Thymus (tissue), 11 donors: ENCODE results near the gene SSH2. TPM values are rescaled to one million over a fixed set of nuclear protein-coding genes. Genes with fewer than 3 reads are reported as not detected.

Experiments
- DNase-seq, 9 donors: peaks; one replicate each; pipeline ENCODE4 v3.0.0-alpha.2; 2013; ENCODE audit warnings: low spot score in 9 of 9, low read depth in 6 of 9, missing footprints in 1 of 9
- H3K27ac ChIP-seq, 2 donors: one replicate each; pipeline ENCODE4 v1.5.1; 2013; ENCODE audit warnings: control low read depth in 1 of 2, low read depth in 1 of 2, low read length in 1 of 2, mild to moderate bottlenecking in 1 of 2, moderate library complexity in 1 of 2
- H3K27me3 ChIP-seq, 2 donors: one replicate each; pipeline ENCODE4 v1.5.1; 2013; ENCODE audit warnings: low read length in 1 of 2; ENCODE audit not compliant: control insufficient read depth in 2 of 2, insufficient read depth in 1 of 2
- H3K36me3 ChIP-seq, 2 donors: one replicate each; pipeline ENCODE4 v1.5.1; 2013; ENCODE audit warnings: low read length in 1 of 2, mild to moderate bottlenecking in 1 of 2, moderate library complexity in 1 of 2; ENCODE audit not compliant: control insufficient read depth in 2 of 2, insufficient read depth in 2 of 2
- H3K4me1 ChIP-seq, 2 donors: one replicate each; pipeline ENCODE4 v1.5.1; 2013; ENCODE audit warnings: low read length in 2 of 2; ENCODE audit not compliant: control insufficient read depth in 2 of 2, insufficient read depth in 2 of 2
- H3K4me3 ChIP-seq, 2 donors: one replicate each; pipeline ENCODE4 v1.5.1; 2013; ENCODE audit warnings: low read length in 2 of 2, control low read depth in 1 of 2, mild to moderate bottlenecking in 1 of 2
- H3K9me3 ChIP-seq, 2 donors: one replicate each; pipeline ENCODE4 v1.5.1; 2013; ENCODE audit warnings: low read length in 1 of 2, mild to moderate bottlenecking in 1 of 2; ENCODE audit not compliant: control insufficient read depth in 2 of 2, insufficient read depth in 1 of 2
- WGBS: extraction: QIAGEN DNeasy Blood & Tissue Kit; methylation state at CpG from one replicate; pipeline ENCODE4 v1.1.7; 2013; 5-methylcytosine and 5-hydroxymethylcytosine counted together
- polyA plus RNA-seq: library from polyadenylated mRNA; stranded (reverse); fragments of 200-250 nt; gene quantifications from one replicate; pipeline ENCODE4 v1.2.3, GENCODE V29; 2013
- total RNA-seq: library from RNA; stranded (reverse); fragments of 120-200 nt; gene quantifications from one replicate; pipeline ENCODE4 v1.2.4, GENCODE V29; 2013
- donor health status: healthy.

Gene SSH2
- total and polyA plus RNA-seq, 2 donors = 25.4 to 28.5 TPM

DNA sequence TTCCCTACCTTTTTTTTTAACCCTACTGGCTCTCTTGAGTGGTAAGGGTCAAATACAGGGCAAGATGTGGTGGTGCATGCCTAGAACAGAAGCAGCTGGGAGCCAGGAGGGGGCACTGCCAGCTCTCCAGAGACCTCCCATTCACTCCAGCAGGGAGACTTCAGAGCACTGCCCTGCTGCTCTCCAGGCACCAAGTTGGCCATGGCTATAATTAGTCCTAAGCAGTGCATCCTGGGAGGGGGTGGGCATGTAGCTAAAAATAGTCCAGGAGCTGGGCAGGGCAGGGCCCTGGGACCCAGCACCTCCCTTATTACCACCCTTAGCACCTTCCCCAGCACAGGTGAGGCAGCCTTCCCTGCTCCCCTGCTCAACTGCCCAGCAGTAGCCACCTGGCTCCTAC is 310.8 kb downstream of the SSH2 start:
- Histone ChIP-seq H3K4me3 (no peak overlapping the region), H3K27ac (no peak overlapping the region), H3K27me3 (peaks cover 23 to 80% of the 10 kb centered on the region in 2 donors), H3K36me3 (no peaks in the 10 kb centered on the region), H3K9me3 (peaks cover 0 to 12% of the 10 kb centered on the region in 2 donors), H3K4me1 (peaks cover 49 to 69% of the 10 kb centered on the region in 2 donors)
- DNase-seq = no peak

DNA sequence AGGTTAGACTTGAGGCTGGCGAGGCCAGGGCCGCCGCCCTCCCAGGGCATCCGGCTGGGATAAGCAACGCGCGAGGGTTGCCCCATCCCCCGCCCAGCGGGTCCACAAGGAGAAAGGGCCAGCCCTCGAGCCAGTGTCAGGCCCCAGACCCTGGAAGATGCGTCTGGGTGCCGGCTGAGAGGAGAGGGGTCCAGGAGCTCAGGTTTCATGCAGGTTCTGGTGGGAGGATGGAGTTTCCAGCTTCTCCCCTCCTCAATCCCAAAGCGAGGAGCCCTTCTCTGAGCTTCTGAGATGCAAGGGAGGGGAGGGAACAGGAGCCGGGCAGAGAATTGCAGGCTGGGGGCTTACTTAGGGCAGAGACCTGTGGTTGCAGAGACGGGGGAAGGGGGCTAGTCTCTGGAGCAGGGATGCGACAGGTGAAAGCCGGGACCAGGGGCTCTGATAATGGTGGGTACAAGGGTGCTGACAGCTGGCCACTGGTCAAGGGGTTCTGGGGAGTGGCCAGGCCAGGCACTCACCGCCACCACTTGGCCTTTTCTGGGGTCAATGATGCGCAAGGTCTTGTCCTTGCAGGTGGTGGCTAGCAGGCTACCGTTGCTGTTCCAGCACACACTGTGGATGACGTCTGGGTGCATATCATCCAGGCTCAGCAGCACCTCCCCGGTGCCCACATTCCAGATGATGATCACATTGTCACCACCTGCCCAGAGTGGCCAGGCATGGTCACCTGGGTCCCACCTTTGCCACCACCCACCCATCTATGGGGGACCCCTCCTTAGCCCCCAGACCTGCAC is 311.6 kb downstream of the SSH2 start:
- WGBS = 48% methylated on average over 22 of the region's 22 CpGs
- Histone ChIP-seq H3K27ac (no peak overlapping the region), H3K4me1 (peaks cover 56 to 71% of the 10 kb centered on the region in 2 donors), H3K27me3 (peaks cover 25 to 88% of the 10 kb centered on the region in 2 donors), H3K4me3 (peak overlapping the region in 1 of 2 donors; percentile 7), H3K36me3 (no peaks in the 10 kb centered on the region), H3K9me3 (peaks cover 0 to 12% of the 10 kb centered on the region in 2 donors)
- no peak for DNase-seq

DNA sequence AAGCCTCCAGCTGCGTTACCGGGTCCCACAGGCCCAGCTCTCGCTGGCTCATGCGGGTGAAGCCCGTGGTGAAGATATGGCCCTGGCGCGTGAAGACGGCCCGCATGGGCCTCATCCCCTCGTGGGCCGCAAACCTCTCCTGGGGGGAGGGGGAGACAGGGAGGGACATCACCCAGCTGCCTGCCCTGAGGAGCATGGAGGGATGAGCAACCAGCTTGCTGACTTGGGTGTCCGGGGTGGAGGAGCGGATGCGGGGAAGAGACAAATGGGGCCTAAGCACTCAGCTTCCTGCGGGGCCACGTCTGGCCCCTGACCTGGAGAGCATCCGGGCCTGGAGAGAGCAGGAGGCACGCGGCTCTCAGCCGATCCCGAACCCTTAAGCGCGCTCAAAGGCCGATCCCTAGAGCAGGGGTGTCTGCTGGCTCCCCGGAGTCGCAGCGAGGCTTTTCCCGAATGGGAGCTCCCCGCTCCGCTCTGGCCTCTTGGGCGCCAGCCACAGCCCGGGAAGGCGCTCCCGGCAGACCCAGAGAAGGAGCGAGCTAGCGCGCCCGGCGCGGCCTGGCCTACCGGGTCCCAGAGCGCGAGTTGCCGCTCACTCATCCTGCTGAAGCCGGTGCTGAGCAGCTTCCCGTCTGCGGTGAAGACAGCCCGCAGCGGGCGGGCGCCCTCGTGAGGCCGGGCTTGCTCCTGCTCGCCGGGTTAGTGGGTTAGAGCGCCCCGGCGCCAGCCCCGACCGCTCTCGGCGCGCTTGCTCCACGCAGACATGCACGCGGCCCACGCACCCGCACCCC is 312.4 kb downstream of the SSH2 start:
- H3K4me1 ChIP-seq = peaks cover 50 to 68% of the 10 kb centered on the region in 2 donors
- WGBS = 3% methylated on average over 68 of the region's 68 CpGs

GRCh38 chr17:29617125-29617480 is 312.9 kb downstream of the SSH2 start:
- H3K27ac ChIP-seq = no peak overlapping the region
- H3K9me3 ChIP-seq = peaks cover 0 to 16% of the 10 kb centered on the region in 2 donors
- 1% methylated on average over 16 of the region's 16 CpGs for WGBS
- DNase-seq = peak; percentile 75 to 95 (median 88)
- peak overlapping the region; percentile 53 to 54 for H3K4me3 ChIP-seq
- peaks cover 45 to 64% of the 10 kb centered on the region in 2 donors for H3K4me1 ChIP-seq
- no peaks in the 10 kb centered on the region for H3K36me3 ChIP-seq
- peaks cover 25 to 89% of the 10 kb centered on the region in 2 donors for H3K27me3 ChIP-seq

More for the DNA sequence above, 312.4 kb downstream of the SSH2 start:
- Histone ChIP-seq H3K36me3 (no peaks in the 10 kb centered on the region), H3K27me3 (peaks cover 25 to 89% of the 10 kb centered on the region in 2 donors), H3K27ac (peak overlapping the region; percentile 0 to 59), H3K4me3 (peak overlapping the region; percentile 53 to 54), H3K9me3 (peaks cover 0 to 15% of the 10 kb centered on the region in 2 donors)
- peak; percentile 67 to 92 (median 83) for DNase-seq

- H3K9me3 ChIP-seq = peaks cover 0 to 16% of the 10 kb centered on the region in 2 donors
- H3K4me3 ChIP-seq = peak overlapping the region; percentile 37 to 53
- 14% methylated on average over 32 of the region's 32 CpGs for WGBS
- H3K27ac ChIP-seq = no peak overlapping the region
- no peaks in the 10 kb centered on the region for H3K36me3 ChIP-seq
- DNase-seq = no peak
- peaks cover 43 to 61% of the 10 kb centered on the region in 2 donors for H3K4me1 ChIP-seq
- peaks cover 25 to 89% of the 10 kb centered on the region in 2 donors for H3K27me3 ChIP-seq
Observed at GRCh38 chr17:29616300-29617048, 313.6 kb downstream of the SSH2 start.

DNA sequence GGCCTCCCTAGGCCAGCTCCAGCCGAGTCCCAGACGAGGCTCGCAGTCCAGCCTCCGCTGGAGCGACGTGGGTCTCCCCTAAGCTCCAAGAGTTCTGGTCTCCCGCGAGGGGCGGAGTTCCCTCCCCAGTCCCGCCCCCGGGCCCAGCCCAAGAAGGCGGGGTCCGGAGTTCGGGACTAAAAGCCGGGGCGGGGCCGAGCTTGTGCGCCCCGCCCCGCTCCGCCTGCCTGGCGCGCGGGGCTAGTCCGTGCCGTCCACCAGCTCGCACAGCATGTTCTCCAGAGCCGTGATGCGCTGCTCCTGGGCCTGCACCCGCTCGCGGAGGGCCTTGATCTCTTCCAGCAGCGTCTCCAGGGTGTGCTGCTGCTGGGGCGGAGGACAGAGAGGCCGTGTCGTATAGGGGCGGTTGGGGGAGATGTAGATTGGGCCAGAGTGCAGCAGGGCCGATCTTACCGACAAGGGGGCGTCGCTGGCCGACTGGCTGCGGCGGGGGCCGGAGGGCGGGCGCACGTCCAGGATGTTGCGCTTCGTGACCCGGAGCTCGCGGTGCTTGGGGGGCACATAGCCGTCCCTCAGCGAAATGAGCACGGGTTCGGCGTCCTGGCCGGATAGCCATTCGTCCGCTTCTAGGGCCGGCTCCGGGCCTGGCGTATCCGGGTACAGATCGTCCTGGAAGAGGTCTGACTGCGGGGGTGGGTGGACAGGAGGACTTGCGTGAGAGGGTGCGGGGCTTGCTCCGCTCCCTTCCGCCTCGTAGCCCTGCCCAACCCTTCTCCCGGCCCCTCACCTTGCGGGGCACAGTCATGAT is 314.3 kb downstream of the SSH2 start:
- Histone ChIP-seq H3K4me1 (peaks cover 43 to 61% of the 10 kb centered on the region in 2 donors), H3K9me3 (peaks cover 0 to 16% of the 10 kb centered on the region in 2 donors), H3K36me3 (no peaks in the 10 kb centered on the region), H3K27ac (no peak overlapping the region), H3K27me3 (peaks cover 25 to 90% of the 10 kb centered on the region in 2 donors), H3K4me3 (peak overlapping the region; percentile 37 to 53)
- DNase-seq = peak in 5 of 9 donors; percentile 72 to 90 (median 83)
- 2% methylated on average over 74 of the region's 74 CpGs for WGBS

DNA sequence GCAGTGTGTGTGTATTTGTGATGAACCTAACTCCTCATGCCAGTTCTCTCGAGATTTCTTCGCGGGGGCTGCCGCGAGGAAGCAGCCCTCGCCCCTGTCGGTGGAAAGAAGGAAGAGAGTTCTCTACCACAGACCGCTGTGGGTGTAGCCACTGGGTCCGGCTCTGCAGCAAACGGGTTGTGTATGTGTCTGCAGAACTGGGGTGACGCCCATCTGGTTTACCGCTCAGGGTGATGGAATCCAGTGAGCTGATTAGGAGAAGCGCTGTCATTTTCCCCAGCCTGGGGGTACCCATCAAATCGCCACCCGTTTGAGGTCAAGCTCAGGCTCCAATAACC is 315.0 kb downstream of the SSH2 start:
- Histone ChIP-seq H3K27ac (no peak overlapping the region), H3K4me1 (peaks cover 43 to 61% of the 10 kb centered on the region in 2 donors), H3K27me3 (peaks cover 25 to 87% of the 10 kb centered on the region in 2 donors), H3K36me3 (no peaks in the 10 kb centered on the region), H3K4me3 (peak overlapping the region; percentile 8 to 53), H3K9me3 (peaks cover 0 to 16% of the 10 kb centered on the region in 2 donors)
- peak in 2 of 9 donors; percentile 26 to 68 for DNase-seq
- WGBS = 2% methylated on average over 15 of the region's 15 CpGs

DNA sequence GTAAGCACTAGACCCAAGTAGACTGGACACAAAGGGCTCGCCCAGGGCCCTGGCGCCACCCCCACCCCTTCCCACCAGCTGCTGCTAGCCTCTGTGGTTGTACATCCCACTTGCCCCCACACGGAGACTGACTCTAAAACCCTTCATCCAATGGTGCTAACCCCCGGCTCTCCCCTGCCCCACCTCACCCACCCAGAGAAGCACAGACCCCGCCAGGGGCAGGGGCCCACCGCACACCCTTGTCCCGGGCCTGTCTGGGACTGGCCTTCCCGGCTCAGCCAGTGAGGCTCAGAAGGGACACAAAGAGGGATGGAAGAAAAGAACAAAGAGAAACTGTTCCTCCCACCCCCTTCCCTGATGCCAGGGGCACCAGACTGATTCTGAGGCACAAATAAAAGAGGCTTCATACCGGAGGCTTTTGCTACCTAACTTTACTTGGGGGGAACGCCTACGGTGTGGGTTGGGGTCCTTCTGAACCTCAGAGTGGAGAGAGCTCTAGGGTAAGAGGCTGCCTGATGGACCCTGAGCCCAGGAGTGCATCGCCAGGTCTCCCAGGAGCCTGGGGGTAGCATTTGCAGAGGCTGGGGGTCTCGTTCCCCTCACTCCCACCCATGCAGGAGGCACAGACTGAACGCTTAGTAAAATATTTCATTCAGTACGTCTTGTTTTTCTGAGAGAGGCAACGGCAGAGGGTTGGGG is 315.5 kb downstream of the SSH2 start:
- H3K4me1 ChIP-seq = peaks cover 43 to 61% of the 10 kb centered on the region in 2 donors
- DNase-seq = no peak
- H3K27ac ChIP-seq = peak overlapping the region in 1 of 2 donors; percentile 26
- no peaks in the 10 kb centered on the region for H3K36me3 ChIP-seq
- peaks cover 0 to 16% of the 10 kb centered on the region in 2 donors for H3K9me3 ChIP-seq
- 60% methylated on average over 16 of the region's 16 CpGs for WGBS
- peak overlapping the region in 1 of 2 donors; percentile 53 for H3K4me3 ChIP-seq
- H3K27me3 ChIP-seq = peaks cover 25 to 84% of the 10 kb centered on the region in 2 donors
